Mesendoderm (in vitro differentiated cells): ENCODE data around the gene FXYD4.

Experiments
- DNase-seq: peaks from one replicate; pipeline ENCODE4 v3.0.0; 2013
- H2AK5ac ChIP-seq: 2 replicates; pipeline ENCODE4 v1.6.1; 2013; ENCODE audit warnings: low read length, inconsistent platforms
- H2BK120ac ChIP-seq: 2 replicates; pipeline ENCODE4 v1.6.1; 2013; ENCODE audit warnings: low read depth, mild to moderate bottlenecking, low read length, moderate library complexity, mixed read lengths
- H2BK15ac ChIP-seq: replicated peaks from 2 replicates; pipeline ENCODE4 v1.6.1; 2013; ENCODE audit warnings: low read depth, mild to moderate bottlenecking, moderate library complexity
- H2BK5ac ChIP-seq: 2 replicates; pipeline ENCODE4 v1.6.1; 2013; ENCODE audit warnings: low read length, inconsistent platforms
- H3K18ac ChIP-seq: 2 replicates; pipeline ENCODE4 v1.6.1; 2013; ENCODE audit warnings: mild to moderate bottlenecking, low read length, mixed read lengths
- H3K23ac ChIP-seq: one replicate; pipeline ENCODE4 v1.6.1; 2013; ENCODE audit warnings: low read length
- H3K27ac ChIP-seq: 2 replicates; pipeline ENCODE4 v1.5.1; 2013; ENCODE audit warnings: low read depth, mild to moderate bottlenecking, inconsistent platforms, low read length, moderate library complexity
- H3K27me3 ChIP-seq: 2 replicates; pipeline ENCODE4 v1.6.1; 2013; ENCODE audit warnings: low read length, control low read depth, mild to moderate bottlenecking, inconsistent platforms; ENCODE audit not compliant: insufficient read depth, poor library complexity
- H3K36me3 ChIP-seq: 2 replicates; pipeline ENCODE4 v1.6.1; 2013; ENCODE audit warnings: low read length, inconsistent platforms; ENCODE audit not compliant: control insufficient read depth, insufficient read depth
- H3K4ac ChIP-seq: one replicate; pipeline ENCODE4 v1.6.1; 2013; ENCODE audit warnings: low read depth, mild to moderate bottlenecking, low read length, moderate library complexity
- H3K4me1 ChIP-seq: 2 replicates; pipeline ENCODE4 v1.6.1; 2013; ENCODE audit warnings: low read depth, low read length, inconsistent platforms; ENCODE audit not compliant: control insufficient read depth
- H3K4me2 ChIP-seq: 2 replicates; pipeline ENCODE4 v1.6.1; 2013; ENCODE audit warnings: low read length
- H3K4me3 ChIP-seq: 2 replicates; pipeline ENCODE4 v1.5.1; 2013; ENCODE audit warnings: mild to moderate bottlenecking, low read length
- H3K56ac ChIP-seq: one replicate; pipeline ENCODE4 v1.6.1; 2013; ENCODE audit warnings: low read length
- H3K79me1 ChIP-seq: 2 replicates; pipeline ENCODE4 v1.6.1; 2013; ENCODE audit warnings: low read length, inconsistent platforms
- H3K79me2 ChIP-seq: 2 replicates; pipeline ENCODE4 v1.6.1; 2013; ENCODE audit warnings: mild to moderate bottlenecking, low read length; ENCODE audit not compliant: control insufficient read depth, insufficient read depth
- H3K9ac ChIP-seq: 2 replicates; pipeline ENCODE4 v1.6.1; 2013; ENCODE audit warnings: low read length, inconsistent platforms
- H4K5ac ChIP-seq: one replicate; pipeline ENCODE4 v1.6.1; 2013; ENCODE audit warnings: low read length
- H4K8ac ChIP-seq: one replicate; pipeline ENCODE4 v1.6.1; 2013; ENCODE audit warnings: low read depth, mild to moderate bottlenecking, control low read depth, low read length, moderate library complexity
- WGBS: extraction: QIAGEN DNeasy Blood & Tissue Kit; methylation state at CpG from one replicate; pipeline ENCODE4 v1.1.7; 2013; ENCODE audit warnings: low lambda C conversion rate, missing lambda C conversion rate; ENCODE audit not compliant: insufficient coverage; ENCODE audit errors: extremely low coverage; 5-methylcytosine and 5-hydroxymethylcytosine counted together

The FXYD4 gene

DNA sequence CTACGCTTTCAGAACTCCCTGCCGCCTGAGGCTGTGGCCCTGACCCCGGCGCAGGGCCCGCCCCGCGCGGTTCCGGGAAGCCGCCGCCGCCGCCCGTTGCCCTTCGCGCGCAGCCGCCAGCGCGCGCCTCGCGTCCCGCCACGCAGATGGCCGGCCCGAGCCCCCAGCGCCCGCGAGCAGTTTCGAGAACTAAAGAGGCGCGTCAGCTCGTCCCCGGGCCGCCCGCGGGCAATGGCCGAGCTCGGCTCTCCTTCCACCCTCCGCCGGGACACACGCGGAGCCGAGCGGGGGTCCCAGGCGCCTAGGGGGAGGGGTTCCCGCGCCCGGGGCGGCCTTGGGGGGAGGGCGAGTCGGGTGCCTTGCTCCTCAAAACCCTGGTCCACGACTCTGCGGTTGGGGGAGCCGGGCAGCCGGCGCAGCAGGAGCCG, 35.7 kb downstream of the FXYD4 start:
- no peaks in the 10 kb centered on the region for H3K79me1 ChIP-seq
- peak overlapping the region; percentile 35 for H2BK5ac ChIP-seq
- H3K27me3 ChIP-seq: no peaks in the 10 kb centered on the region
- peak overlapping the region; percentile 94 for H3K56ac ChIP-seq
- H3K4me3 ChIP-seq: peak overlapping the region; percentile 83
- no peak overlapping the region for H2AK5ac ChIP-seq
- peak overlapping the region; percentile 81 for H3K23ac ChIP-seq
- H3K9ac ChIP-seq: peak overlapping the region; percentile 91
- peak overlapping the region; percentile 100 for H3K18ac ChIP-seq
- peak overlapping the region; percentile 59 for H3K4me2 ChIP-seq
- no peak overlapping the region for H2BK15ac ChIP-seq
- H3K4me1 ChIP-seq: peaks cover 2% of the 10 kb centered on the region
- peak; percentile 46 for DNase-seq
- H3K36me3 ChIP-seq: no peaks in the 10 kb centered on the region
- H3K4ac ChIP-seq: peak overlapping the region; percentile 98
- H4K8ac ChIP-seq: peak overlapping the region; percentile 90
- WGBS: no CpG with 5 or more reads among the region's 59 CpGs
- no peak overlapping the region for H4K5ac ChIP-seq
- H3K27ac ChIP-seq: peak overlapping the region; percentile 87
- peak overlapping the region; percentile 92 for H2BK120ac ChIP-seq
- H3K79me2 ChIP-seq: peaks cover 61% of the 10 kb centered on the region

DNA sequence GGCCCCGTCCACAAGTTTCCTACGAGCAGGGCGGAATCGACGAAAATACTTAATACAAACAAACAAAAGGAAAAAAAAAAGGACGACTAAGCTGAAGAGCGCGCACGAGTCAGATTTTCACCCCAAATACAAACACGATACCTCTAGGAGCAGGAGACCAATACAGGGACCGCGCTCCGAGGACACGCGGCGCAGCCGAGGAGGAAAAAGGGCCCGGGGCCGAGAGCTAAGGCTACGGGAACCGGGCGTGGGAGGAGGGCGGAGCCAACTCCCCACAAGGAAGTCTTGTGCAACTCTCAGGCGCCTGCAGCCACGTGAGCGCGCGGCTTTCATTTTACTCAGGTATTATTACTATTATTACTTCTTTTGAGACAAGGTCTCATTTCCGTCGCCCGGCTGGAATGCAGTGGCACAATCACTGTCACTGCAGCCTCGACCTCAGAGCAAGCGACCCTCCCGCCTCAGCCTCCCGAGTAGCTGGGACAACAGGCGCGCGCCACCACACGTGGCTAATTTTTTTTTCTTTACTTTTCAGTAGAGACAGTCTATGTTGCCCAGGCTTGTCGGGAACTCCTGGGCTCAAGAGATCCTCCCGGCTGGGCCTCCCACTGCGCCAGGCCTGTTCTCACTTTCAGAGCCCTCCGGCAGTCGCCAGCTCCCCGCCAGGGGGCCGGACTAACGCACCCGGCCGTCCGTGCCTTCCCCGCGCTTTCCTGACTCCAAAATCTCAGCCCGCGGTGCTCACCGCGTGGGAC, 36.3 kb downstream of the FXYD4 start:
- Histone ChIP-seq H2AK5ac (no peak overlapping the region), H3K23ac (peak overlapping the region; percentile 81), H3K27me3 (no peaks in the 10 kb centered on the region), H2BK15ac (no peak overlapping the region), H3K4ac (peak overlapping the region; percentile 98), H3K18ac (peak overlapping the region; percentile 100), H3K4me2 (peak overlapping the region; percentile 59), H3K27ac (peak overlapping the region; percentile 87), H3K36me3 (no peaks in the 10 kb centered on the region), H4K8ac (peak overlapping the region; percentile 90), H2BK120ac (peak overlapping the region; percentile 92), H3K4me3 (peak overlapping the region; percentile 83), H3K79me1 (no peaks in the 10 kb centered on the region), H3K4me1 (peaks cover 2% of the 10 kb centered on the region), H3K79me2 (peaks cover 56% of the 10 kb centered on the region), H4K5ac (no peak overlapping the region), H3K9ac (peak overlapping the region; percentile 91), H3K56ac (peak overlapping the region; percentile 94), H2BK5ac (peak overlapping the region; percentile 35)
- no CpG with 5 or more reads among the region's 56 CpGs for WGBS
- peak; percentile 91 for DNase-seq

DNA sequence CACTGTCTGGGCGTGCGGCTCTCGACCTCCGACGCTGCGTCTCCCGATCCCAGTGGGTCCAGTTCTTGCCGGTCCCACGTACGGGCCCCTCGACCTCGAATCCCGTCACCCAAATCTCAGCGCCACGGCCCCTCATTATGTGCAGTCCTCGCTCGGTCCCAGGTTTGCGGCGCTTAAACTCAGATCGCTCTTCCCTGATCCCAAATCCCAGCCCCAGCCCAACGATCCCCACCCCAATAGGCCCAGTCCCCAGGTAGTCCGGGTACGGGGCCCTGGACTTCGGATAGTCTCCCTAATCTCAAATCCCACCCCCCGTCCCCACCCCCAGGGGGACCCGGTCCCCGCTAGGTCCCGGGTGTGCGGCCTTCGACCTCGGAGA, 36.9 kb downstream of the FXYD4 start:
- H3K79me1 ChIP-seq: no peaks in the 10 kb centered on the region

DNA sequence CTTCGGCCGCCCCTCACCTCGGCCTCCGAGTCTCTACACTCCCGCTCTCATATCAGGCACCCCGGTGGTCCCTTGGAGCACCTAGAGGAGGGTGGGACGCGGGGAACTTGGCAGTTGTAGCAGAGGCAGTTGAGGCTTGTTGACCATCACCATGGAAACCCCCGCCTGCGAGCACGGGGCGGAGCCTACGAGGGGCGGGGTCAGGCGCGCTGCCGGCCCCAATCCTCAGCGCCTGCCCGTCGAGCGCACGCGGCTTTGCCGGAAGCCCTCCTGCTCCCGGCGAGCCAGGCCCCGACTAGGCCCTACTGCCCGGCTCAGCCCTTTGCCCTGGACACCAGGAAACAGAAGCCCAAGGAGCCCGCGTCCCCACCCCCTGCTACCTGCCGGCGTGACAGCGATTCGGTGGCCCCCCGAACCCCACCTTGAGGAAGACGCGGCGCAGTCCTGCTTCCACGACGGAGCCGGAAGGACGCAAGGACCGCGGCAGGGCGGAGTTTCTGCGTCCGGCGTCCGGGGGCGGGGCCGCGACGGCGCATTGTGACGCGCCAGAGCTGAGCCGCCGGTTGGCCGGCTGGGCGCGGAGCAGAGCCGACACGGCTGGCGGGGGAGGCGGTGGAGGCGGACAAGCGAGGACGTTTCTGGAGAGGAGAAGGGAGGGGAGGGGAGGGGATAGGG, 37.4 kb downstream of the FXYD4 start, which contains the start of gene HNRNPF:
Gene HNRNPF (minus strand): TSS at position 477 of the 675 bp plus-strand sequence. CDS start 21,302 bp downstream, outside the sequence.
- Histone ChIP-seq H2AK5ac (no peak within 1 kb of the TSS), H3K27ac (peak within 1 kb of the TSS; percentile 87), H2BK120ac (no peak within 1 kb of the TSS), H3K79me1 (no peaks in the 10 kb centered on the region), H3K27me3 (no peaks in the 10 kb centered on the region), H3K9ac (peak within 1 kb of the TSS; percentile 91), H3K18ac (peak within 1 kb of the TSS; percentile 62), H3K36me3 (no peaks in the 10 kb centered on the region), H3K4me1 (peaks cover 2% of the 10 kb centered on the region), H3K79me2 (peaks cover 46% of the 10 kb centered on the region), H2BK5ac (peak within 1 kb of the TSS; percentile 73), H2BK15ac (no peak within 1 kb of the TSS), H3K4ac (peak within 1 kb of the TSS; percentile 50), H3K23ac (no peak within 1 kb of the TSS), H3K4me3 (peak within 1 kb of the TSS; percentile 83), H3K4me2 (peak within 1 kb of the TSS; percentile 59), H4K5ac (no peak within 1 kb of the TSS), H4K8ac (no peak within 1 kb of the TSS), H3K56ac (peak within 1 kb of the TSS; percentile 96)
- DNase-seq: peak; percentile 98
- WGBS: no CpG with 5 or more reads among the region's 68 CpGs

More for the DNA sequence above, 36.9 kb downstream of the FXYD4 start:
- Histone ChIP-seq H3K4me3 (peak overlapping the region; percentile 83), H3K56ac (peak overlapping the region; percentile 94), H3K27ac (peak overlapping the region; percentile 18), H2BK15ac (no peak overlapping the region), H3K4ac (peak overlapping the region; percentile 50), H3K18ac (no peak overlapping the region), H3K4me1 (peaks cover 2% of the 10 kb centered on the region), H3K9ac (peak overlapping the region; percentile 91), H4K5ac (no peak overlapping the region), H3K79me2 (peaks cover 51% of the 10 kb centered on the region), H2AK5ac (no peak overlapping the region), H2BK5ac (no peak overlapping the region), H3K27me3 (no peaks in the 10 kb centered on the region), H3K23ac (no peak overlapping the region), H3K4me2 (peak overlapping the region; percentile 59), H4K8ac (no peak overlapping the region), H2BK120ac (no peak overlapping the region), H3K36me3 (no peaks in the 10 kb centered on the region)
- no CpG with 5 or more reads among the region's 31 CpGs for WGBS
- no peak for DNase-seq

DNA sequence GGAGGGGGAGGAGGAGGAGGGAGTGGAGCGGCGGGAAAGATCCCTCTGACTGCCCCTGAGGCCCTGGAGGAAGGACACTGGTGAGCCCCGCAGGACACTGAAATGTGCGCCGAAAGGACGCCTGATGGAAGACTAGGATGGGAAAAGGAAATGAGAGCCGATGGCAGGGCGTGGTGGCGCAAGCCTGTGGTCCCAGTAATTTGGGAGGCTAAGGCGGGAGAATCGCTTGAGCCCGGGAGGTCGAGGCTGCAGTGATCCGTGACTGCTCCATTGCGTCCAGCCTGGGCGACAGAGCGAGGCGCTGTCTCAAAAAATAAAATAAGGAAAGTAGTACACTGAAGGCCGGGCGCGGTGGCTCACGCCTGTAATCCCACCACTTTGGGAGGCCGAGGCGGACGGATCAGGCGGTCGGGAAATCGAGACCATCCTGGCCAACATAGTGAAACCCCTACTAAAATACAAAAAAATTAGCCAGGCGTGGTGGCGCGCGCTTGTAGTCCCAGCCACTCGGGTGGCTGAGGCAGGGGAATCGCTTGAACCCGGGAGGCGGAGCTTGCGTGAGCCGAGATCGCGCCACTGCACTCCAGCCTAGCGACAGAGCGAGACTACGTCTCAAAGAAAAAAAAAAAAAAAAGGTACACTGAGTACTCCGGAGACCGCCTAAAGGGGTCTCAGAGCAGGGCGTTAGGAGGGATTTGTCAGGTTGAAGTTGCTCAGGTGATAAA, 38.1 kb downstream of the FXYD4 start:
- peak overlapping the region; percentile 91 for H3K56ac ChIP-seq
- no peaks in the 10 kb centered on the region for H3K79me1 ChIP-seq
- peak overlapping the region; percentile 24 for H3K4me2 ChIP-seq
- no peaks in the 10 kb centered on the region for H3K27me3 ChIP-seq
- H2BK5ac ChIP-seq: peak overlapping the region; percentile 73
- H2BK15ac ChIP-seq: no peak overlapping the region
- H3K79me2 ChIP-seq: peaks cover 39% of the 10 kb centered on the region
- no peaks in the 10 kb centered on the region for H3K36me3 ChIP-seq
- no peak overlapping the region for H2BK120ac ChIP-seq
- H2AK5ac ChIP-seq: no peak overlapping the region
- DNase-seq: no peak
- WGBS: no CpG with 5 or more reads among the region's 46 CpGs
- peak overlapping the region; percentile 86 for H3K9ac ChIP-seq
- no peak overlapping the region for H3K23ac ChIP-seq
- H3K27ac ChIP-seq: peak overlapping the region; percentile 10
- H3K18ac ChIP-seq: peak overlapping the region; percentile 62
- H4K5ac ChIP-seq: no peak overlapping the region
- H3K4me1 ChIP-seq: peaks cover 2% of the 10 kb centered on the region
- peak overlapping the region; percentile 29 for H3K4me3 ChIP-seq
- H3K4ac ChIP-seq: peak overlapping the region; percentile 41
- H4K8ac ChIP-seq: no peak overlapping the region
